Brain microvascular endothelial cell (primary cell): Measurements from ENCODE around the gene NYAP2.

ENCODE experiments used
- DNase-seq: peaks from one replicate; pipeline ENCODE4 v3.0.0-alpha.2; 2020
- H3K27ac ChIP-seq: fragments of 250-450 bp; sonication (Bioruptor Pico); 2 replicates; pipeline ENCODE4 v1.5.1; 2020; ENCODE audit warnings: mild to moderate bottlenecking, moderate library complexity
- H3K27me3 ChIP-seq: fragments of 250-450 bp; sonication (Bioruptor Pico); replicated peaks from 2 replicates; pipeline ENCODE4 v1.5.1; 2020; ENCODE audit warnings: mild to moderate bottlenecking
- H3K36me3 ChIP-seq: fragments of 250-450 bp; sonication (Bioruptor Pico); replicated peaks from 2 replicates; pipeline ENCODE4 v1.5.1; 2020; ENCODE audit warnings: mild to moderate bottlenecking
- H3K4me3 ChIP-seq: 2 replicates; pipeline ENCODE4 v1.5.1; 2011; ENCODE audit warnings: low read depth, mild to moderate bottlenecking, control low read depth, low read length, moderate library complexity
- in situ Hi-C: cut with HindIII; loops from 2 replicates; pipeline ENCODE4 v1.10.0; 2017; ENCODE audit warnings: low sequenced_read_pairs, low pct_ligation_motif_present
- TF ChIP-seq, protein P1 (sequence below): IDR thresholded peaks from 2 replicates; pipeline ENCODE4 v1.5.1; 2011; ENCODE audit warnings: low read depth, mild to moderate bottlenecking, moderate library complexity, low read length, control low read depth, inconsistent platforms; ENCODE audit errors: missing control alignments

NYAP2 gene

DNA sequence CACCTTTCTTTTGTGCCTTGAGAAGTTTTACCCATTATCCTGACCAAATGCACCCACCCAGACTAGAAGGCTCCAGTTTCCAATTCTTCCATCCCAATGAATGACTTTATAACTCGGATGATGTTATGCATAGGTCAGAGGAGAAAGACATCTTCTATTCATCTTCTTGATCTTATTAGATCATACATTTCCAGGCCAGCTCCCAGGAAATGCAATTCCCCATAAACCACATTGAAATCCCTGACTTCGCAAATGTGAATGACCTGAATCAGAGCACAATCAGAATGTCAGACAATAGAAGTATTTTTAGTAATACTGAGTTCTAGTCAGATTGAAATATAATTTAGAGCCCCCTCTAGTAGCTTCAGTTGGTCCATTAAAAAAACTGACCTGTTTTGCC is 62.9 kb downstream of the NYAP2 start:
- in situ Hi-C loops, result no loop called here
- no peak overlapping the region for H3K4me3 ChIP-seq
- no peak for DNase-seq
- TF ChIP-seq, protein P1, sequence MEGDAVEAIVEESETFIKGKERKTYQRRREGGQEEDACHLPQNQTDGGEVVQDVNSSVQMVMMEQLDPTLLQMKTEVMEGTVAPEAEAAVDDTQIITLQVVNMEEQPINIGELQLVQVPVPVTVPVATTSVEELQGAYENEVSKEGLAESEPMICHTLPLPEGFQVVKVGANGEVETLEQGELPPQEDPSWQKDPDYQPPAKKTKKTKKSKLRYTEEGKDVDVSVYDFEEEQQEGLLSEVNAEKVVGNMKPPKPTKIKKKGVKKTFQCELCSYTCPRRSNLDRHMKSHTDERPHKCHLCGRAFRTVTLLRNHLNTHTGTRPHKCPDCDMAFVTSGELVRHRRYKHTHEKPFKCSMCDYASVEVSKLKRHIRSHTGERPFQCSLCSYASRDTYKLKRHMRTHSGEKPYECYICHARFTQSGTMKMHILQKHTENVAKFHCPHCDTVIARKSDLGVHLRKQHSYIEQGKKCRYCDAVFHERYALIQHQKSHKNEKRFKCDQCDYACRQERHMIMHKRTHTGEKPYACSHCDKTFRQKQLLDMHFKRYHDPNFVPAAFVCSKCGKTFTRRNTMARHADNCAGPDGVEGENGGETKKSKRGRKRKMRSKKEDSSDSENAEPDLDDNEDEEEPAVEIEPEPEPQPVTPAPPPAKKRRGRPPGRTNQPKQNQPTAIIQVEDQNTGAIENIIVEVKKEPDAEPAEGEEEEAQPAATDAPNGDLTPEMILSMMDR, result no peak
- no peaks in the 10 kb centered on the region for H3K27me3 ChIP-seq
- no peak overlapping the region for H3K27ac ChIP-seq
- H3K36me3 ChIP-seq, result no peaks in the 10 kb centered on the region

DNA sequence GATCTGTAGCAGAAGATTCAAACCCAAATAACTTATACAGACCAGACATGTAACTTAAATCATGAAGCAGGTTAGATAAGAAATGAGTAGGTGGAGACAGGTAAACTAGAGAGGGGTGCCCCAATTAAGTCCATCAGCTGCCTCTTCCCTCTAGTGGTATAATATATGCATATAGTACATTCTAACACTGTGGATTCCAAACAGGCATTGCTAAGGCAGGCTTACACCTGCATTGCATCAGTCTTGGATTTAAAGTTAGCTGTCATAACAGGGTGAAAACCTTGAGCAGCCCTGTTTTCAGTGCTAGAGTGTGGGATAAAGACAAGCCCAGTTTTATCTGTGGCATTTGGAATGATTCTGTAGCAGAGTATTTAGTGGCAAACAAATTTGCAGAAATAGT is 63.4 kb downstream of the NYAP2 start:
- H3K27ac ChIP-seq, result no peak overlapping the region
- TF ChIP-seq, protein P1, result no peak
- H3K4me3 ChIP-seq, result no peak overlapping the region
- DNase-seq, result no peak
- H3K27me3 ChIP-seq, result no peaks in the 10 kb centered on the region
- in situ Hi-C loops, result no loop called here
- H3K36me3 ChIP-seq, result no peaks in the 10 kb centered on the region

DNA sequence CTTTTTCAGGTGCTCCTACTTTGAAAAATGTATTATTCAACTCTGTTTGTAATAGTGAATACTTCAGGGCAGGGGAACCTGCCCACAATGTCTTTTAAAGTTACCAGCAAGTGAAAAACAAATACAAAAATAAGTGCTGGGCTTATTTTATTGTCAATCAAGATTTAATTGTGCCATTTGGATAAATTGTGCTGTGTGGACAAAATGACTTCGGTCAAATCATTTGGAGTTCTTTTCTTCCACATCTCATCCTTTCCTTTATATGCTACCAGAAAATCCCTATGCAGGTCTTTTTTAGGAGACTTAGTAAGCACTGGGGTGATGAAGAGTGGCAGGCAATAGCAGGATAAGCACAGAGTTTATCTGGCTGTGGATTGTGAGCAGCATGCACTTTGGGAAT is 63.9 kb downstream of the NYAP2 start:
- Histone ChIP-seq H3K36me3 (no peaks in the 10 kb centered on the region), H3K27ac (no peak overlapping the region), H3K4me3 (no peak overlapping the region), H3K27me3 (no peaks in the 10 kb centered on the region)
- no peak for DNase-seq
- TF ChIP-seq, protein P1, result no peak
- in situ Hi-C loops, result no loop called here

DNA sequence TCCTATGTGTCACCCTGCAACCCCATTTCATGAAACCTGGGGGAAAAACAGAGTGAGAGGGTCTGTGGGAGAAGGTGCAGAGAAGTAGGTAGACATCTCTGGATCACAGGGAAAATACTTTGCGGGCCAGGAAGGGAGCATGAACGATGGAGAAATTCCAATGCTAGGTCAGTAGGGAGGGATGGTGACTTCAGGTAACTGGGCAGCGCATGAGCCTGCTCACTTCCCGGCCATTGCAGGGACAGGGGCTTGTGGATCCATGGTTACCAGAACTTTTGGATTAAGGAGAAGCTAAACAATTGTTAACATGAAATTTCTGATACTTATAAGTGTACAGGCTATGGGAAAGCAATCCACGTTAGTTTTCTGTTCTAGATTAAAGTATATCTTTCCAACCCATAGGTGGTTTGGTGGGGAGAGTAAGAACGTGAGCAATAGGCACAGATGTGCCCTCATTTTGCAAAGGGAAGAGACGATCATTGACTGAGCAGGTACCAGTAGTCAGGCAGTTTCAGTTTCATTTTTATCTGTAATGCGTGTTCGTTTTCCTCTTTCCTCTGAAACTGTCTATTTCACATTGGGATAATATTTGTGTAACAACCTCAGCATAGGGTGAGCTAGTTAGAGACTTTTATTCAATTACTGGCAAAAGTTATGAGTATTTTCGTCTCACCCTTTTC is 65.0 kb downstream of the NYAP2 start:
- TF ChIP-seq, protein P1, result no peak
- in situ Hi-C loops, result no loop called here
- Histone ChIP-seq H3K27me3 (no peaks in the 10 kb centered on the region), H3K27ac (no peak overlapping the region), H3K4me3 (no peak overlapping the region), H3K36me3 (no peaks in the 10 kb centered on the region)
- no peak for DNase-seq

DNA sequence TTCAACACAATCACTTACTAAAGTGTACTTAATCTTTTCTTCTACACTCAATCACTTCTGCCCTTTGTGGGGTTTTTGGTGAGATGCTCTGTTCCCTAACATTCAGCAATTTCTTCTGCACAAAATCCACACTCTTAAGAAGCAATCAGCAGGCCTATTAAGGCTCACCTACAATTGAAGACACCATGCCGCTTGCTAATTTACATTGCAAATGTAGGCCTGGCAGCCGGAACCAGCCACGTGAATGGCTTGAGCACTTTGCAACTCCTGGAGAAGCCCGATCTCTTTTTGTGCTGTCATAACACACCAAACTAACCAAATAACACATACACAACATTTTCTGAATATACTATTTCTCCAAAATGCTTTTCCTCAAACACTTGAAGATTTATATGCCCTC is 66.3 kb downstream of the NYAP2 start:
- DNase-seq, result no peak
- H3K36me3 ChIP-seq, result no peaks in the 10 kb centered on the region
- TF ChIP-seq, protein P1, result no peak
- no peak overlapping the region for H3K27ac ChIP-seq
- no peaks in the 10 kb centered on the region for H3K27me3 ChIP-seq
- no peak overlapping the region for H3K4me3 ChIP-seq
- in situ Hi-C loops, result no loop called here
